Hindlimb muscle (tissue), 1 donor: ENCODE results near the gene PCDH9. TPM values are rescaled to one million over a fixed set of nuclear protein-coding genes. Genes with fewer than 3 reads are reported as not detected.

Source experiments
- DNase-seq: peaks from one replicate; pipeline ENCODE4 v3.0.0-alpha.2; 2013
- polyA plus RNA-seq: library from polyadenylated mRNA; unstranded; fragments of 120-200 nt; gene quantifications from one replicate; pipeline ENCODE4 v1.2.1, GENCODE V29; 2013; ENCODE audit not compliant: insufficient read length

PCDH9 gene
- polyA plus RNA-seq, 1 donor, result 2.0 TPM

DNA sequence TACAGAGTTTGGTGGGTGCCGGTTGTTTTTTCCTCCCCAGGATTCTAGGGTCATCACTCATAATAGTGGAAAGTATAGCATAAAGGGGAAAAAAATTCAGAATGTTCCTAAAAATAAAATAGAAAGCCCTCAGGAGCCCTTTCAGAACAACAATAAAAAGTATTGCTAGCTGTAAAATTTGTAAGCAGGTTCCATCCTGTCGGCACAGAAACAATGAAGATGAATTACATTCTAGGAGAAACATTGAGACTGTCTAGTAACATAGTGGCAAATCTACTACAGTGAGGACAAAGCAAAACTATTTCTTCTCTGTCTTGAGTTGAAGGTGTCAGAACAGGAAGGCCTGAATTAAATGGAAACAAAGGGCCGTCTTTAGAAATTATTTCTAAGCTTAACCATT lies 870.7 kb downstream of the PCDH9 start:
- DNase-seq, result no peak

DNA sequence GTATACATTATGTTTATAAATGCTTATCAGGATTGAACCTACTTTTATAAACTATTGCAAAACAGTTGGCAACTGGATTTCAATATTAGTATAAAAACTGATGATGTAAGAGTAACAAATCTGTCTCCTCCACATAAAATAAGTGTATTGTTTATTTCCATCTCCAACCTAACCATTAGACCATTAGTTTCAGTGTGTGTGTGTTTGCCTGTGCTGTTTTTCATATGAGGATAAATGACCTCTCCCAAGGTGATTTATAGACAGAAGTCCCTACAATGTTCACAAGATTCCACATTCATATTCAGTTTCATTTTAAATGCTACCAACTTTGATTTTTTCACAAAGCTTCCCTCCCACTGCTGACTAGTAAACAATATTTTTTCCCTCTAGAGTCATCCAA lies 871.6 kb downstream of the PCDH9 start:
- no peak for DNase-seq

DNA sequence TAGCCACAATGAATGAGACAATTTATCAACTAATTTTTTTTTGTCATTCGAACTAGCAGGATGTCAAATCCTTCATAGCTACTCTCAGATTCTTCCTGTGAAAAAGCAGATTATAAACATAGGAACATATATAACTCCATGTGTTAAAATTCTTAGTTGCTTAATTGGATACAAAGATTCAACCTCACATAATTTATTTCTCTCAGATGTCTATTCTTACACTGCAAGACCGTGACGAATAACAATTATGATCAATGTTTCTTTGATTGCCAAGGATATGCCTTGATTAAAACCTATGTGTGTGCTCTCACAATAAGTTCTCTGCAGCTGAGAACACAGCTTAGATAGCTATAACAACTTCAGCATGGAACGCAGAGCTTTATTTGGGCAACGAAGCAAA lies 872.7 kb downstream of the PCDH9 start:
- no peak for DNase-seq

DNA sequence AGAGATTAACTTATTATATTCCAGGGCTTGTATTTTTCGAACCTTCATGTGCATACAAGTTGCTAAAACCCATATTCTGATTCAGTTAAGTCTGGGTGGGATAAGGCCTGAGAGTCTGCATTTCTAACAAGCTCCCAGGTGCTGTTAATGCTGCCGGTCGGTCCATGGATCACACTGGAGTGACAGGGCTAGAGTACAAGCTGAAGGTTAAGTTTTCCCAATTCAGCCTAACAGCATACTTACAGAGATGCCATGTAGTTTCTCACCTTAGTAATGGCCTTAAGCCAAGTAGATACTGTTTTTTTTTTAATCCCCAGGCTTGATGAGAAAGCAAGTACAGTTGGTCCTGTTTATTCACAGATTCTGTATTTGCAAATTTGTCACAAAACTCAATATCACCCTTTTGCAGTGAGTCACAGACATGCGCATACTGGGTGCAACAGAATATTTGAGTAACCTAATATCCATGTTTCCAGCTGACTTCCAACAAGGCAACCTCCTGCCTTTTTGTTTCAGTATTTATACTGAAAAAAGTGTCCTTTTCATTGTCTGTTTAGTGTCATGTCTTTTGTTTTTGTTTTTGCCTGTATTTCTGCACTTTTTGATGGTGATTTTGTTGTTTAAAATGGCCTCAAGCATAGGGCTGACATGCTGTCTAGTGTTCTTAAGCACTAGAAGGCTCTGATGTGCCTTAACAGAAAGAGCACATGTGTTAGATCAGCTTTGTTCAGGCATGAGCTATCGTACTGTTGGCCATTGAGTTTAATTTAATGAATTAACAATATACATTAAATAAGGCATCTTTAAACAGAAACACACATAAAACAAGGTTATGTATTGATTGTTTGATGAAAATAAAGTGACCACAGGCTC lies 875.0 kb downstream of the PCDH9 start:
- DNase-seq, result no peak

DNA sequence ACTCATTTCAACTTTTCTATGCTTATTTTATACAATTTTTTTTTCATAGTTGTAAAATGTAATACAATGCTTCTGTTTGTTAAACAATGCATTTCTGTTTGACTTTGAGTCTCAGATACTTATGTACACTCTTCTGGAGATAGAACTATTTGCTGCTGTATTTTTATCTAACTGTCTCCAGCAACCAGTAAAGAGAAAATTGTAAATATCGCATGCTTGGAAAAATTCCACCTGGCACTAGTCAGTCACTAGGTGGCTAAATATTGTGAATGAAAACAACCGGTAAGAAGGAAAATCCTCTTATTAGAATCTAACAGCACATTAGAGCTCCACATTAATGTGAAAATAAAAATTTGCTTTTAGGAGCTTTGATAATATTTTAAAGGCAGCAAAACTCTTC lies 876.5 kb downstream of the PCDH9 start:
- no peak for DNase-seq

DNA sequence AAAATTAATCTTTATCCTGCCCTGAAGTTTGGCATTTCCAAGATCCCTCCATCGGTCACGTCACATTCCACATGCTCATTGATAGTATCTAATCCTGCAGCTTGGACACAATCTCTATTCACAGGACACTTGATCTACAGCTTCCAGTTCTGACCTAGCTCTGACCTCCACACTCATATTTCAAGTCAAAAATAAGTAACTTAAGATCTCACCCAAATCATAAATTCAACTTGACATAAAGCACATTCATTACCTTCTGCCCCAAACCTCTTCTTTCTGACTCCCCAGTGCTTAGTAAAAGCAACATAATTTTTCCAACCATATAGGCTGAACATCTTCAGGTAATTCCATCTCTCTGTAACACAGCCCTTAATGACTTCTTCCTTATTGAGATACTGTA lies 880.2 kb downstream of the PCDH9 start:
- DNase-seq, result no peak

DNA sequence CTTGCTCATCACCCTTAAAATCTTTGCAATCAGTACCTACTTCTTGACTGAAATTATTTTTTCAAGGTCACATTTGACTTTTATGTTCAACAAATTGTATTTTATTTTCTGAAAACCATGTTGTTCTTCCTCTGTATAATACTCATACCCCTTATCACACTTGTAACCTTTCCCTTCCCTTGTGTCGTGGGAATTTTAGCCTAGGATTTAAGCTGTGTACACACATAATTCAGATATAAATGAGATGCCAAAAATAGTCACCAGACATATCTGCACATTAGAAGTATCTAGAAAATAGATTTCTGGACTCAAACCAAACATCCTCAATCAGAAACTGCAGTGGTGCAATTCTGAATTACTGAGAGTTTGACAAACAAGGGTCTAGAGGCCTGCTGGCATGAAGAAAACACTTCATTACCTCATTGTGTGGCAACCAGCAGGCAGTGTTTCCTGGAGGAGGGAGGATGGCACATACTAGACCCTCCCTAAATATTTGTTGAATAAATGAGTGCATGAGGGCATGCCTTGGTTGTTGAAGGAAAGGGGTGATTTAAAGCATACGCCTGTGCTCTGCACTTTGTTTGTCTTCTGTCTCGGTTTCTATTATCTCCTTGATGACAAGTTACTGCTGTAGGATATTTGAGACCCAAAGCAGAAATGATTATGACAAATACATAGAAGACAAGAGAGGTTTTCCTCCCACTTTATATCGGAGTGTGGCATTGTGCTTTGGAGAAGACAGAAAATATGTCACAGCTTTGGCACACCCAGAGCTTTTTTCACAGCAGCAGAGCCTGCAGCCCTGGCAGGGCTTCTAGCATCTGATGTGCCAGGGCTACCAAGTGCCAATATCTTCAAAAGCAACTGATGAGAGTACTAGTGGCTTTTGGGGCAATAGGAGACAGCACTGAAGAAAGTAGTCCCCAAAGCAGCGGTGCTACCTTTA lies 881.1 kb downstream of the PCDH9 start:
- no peak for DNase-seq

DNA sequence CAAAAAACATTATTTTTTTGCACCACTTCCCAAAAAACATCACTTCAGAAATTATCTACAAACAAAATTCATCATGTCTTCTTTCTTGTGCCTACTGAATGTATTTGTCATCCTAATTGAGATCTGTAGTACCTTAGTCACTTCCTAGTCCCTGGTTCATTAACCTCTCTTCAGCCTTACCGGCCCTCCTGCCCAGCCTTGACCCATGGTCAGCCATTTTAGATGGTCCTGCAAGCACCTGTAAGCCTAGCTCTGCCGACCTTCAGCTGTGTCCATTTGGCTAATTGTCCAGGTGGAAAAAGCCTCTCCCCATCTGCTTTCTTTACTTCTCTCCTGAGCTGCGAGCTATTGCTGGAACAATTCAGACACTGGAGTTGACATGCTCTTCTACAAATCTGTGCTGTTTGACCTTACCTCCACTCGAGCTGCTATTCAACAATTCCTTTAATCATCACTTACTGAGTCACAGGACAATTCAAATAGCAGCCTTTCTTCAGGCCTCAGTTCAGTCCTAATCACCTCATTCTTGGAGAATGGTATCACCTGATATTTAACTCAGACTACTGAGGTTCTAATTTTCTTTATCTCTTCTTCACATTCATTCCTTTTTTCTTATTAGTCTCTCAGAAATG lies 882.5 kb downstream of the PCDH9 start:
- no peak for DNase-seq

DNA sequence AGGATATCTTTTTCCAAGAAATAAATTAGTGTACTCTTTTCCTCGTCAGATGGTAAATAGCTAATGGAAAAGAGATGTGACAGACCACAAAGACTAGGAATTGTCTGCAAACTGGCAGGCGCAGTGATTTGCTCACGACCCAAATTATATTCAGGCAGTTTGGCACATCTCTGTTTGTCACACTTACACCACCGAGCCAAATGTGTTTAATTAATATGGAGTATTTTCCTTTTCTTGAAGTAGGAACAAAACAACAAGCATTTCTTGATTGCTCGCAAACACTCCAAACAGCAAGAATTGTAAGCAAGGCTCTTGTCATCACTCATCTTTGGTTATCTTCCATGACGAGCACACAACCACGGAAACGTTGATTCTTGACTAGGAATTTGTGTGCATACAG lies 884.2 kb downstream of the PCDH9 start:
- no peak for DNase-seq

DNA sequence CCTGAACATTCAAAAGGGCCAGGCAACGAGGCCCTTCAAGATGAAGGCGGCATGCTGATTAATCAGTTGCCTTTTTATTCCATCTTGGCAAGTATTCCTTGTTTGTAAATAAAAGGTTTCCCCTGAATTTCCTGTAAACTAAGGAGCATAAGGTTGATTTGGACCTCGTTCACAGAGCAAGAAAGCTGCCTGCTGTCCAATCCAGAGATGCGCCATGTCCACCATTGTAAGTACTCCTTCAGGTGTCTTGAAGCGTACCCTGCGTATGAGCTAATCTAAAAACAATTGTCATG lies 884.7 kb downstream of the PCDH9 start:
- no peak for DNase-seq

DNA sequence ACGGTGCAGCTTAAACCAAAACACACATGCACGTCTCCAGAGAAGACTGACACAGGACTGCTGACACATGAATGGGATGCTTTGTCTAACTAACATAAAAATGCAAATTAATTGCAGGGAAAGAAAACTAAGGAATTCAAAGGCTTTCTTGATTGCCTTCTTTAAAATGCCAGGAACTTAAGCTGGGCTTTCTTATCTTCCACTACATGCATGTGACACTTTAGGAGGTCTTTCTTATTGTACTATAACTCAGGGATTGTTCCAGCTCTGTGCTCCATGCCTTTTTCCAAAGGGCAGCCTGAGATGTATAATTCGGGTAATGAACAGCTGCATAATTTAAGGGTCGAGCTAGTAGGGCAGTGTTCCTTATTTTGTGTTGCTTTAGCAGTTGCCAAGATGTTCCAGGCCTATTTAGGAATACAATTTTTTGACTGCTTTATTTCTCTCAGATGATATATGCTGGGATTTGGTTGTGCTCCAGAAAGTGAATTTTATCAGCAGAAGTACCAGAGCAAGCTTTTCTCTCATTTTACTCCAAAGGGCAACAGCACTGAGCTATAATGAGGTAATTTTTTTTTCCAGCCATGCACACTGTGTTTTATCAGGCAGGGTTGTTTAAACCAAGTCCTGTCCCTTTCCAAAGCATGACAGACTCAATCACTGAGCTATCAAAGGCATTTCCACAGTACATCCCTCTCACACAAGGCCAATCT lies 885.2 kb downstream of the PCDH9 start:
- peak; percentile 24 for DNase-seq

DNA sequence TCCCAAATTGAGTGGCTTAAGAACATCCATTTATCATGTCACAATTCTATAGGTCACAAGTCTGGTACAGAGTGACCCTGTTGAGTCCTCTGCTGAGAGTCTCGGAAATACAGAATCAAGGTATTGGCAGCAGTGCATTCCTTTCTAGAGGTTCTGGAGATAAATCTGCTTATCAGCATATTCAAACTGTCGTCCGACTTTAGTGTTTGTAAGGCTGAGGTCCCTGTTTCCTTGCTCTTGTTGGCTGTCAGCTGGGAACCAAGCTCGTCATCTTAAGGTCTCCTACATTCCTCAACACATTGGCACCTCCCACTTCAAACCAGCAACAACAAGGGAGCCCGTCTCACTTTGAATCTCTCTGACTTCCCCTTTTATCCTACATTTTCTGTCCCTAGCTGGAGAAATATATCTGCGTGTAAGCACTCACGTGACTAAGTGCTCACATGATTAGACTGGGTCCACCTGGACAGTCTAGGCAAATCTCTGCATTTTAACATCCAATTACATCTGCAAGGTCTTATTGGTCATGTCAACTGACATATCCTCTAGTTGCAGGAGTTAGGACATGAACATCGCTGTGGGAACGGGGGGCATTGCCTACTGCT lies 886.8 kb downstream of the PCDH9 start:
- no peak for DNase-seq

DNA sequence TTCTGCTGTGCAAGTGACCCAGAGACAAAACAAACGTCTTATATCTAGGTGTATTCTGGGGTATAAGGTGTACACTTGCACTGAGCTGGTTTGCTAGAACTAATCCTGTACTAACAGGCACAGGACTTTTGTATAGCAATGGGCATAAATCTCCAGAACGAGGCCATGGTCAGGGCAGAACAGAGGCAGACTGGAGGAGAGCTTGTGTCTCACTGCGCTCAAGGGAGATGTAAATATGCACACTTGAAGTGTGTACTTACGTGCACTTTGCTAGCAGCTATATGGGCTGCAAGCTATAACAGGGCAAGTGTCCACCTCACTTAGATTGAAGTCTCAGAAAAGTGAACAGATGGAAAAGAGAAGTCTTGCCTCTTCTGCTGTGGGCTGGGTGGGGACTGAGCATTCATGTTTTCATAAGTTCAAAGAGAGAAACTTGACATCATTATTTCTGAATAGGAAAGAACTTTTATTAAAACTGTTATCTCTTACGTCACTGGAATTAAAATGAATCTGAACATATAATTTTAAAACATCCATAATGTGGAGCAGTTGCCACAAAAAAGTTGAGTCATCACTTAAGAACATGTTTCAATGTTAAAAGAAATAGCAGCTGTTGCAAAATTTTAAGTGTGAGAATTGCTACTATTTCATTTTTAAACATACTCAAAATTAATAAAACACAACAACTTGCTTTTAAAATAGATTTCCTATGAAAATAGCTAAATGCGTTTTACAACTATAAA lies 888.3 kb downstream of the PCDH9 start:
- DNase-seq, result no peak

DNA sequence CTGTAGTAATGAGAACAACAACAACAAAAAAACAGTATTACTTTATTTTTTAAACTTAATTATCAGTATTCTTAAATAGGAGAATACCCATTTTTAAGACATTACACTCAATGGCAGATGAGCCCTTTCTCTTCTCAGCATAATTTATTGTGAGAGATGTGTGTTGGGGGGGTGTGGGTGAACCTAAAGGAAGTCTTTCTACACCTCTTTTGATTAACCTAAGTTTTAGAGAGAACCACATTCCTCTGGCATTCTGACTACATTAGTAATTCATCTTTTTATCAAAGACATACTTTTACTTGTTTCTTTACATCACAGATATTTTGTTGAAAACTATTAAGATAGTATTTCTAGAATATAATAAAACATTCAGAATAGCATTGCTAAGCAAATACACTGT lies 890.9 kb downstream of the PCDH9 start:
- no peak for DNase-seq

DNA sequence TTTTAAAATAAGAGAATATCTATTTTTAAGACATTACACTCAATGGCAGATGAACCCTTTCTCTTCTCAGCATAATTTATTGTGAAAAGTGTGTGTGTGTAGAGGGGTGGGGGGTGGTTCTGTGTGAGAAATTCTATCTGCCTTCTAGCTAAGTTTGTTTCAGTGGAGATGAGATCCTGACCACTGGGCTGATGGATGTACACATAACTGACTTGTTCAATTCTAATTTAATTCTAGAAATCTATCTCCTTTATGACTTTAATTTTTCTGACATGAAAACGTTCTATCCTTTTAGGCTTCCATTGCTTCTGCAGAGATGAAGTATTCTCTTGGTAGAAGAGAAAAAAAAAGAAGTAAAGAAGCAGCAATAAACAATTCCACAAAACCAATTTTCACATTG lies 891.6 kb downstream of the PCDH9 start:
- DNase-seq, result no peak

DNA sequence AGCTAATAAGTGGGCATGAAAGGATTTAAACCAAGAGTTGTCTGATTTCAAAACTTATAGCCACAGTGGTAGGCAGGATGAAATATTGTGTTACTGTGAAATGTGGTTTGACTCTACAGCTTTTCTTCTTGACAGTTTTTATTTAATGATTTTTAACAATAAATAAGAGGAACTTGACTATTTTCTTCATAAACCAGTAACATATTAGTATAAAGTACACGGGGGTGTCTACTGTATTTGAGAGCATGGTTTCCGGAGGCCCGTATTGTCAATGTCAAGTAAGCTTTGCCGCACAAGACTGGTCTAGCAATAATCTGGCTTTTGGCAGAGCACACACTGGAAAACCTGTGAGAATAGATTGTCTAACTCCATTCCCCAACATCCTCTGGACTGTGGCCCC lies 894.5 kb downstream of the PCDH9 start:
- DNase-seq, result no peak

DNA sequence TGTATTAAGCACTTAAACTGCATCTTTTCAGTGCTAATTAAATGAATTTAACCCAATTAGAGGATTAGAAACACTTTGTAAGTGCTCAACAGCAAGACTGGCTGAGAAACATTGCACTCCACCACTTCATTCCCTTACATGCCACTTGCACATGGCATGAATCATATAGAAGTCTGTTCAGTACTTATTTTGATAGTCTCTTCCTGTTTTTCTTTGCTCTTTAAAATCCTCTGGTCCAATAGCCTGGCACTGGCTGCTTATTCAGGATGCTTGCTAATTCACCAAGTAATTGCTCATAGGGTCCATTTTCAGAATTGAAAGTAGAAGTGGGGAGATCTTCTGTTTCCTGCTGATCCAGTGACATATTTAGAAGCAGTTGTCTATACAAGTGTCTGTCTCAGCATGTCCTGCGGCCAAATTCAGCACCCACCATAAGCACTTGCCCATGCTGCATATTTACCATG lies 900.1 kb downstream of the PCDH9 start:
- no peak for DNase-seq

DNA sequence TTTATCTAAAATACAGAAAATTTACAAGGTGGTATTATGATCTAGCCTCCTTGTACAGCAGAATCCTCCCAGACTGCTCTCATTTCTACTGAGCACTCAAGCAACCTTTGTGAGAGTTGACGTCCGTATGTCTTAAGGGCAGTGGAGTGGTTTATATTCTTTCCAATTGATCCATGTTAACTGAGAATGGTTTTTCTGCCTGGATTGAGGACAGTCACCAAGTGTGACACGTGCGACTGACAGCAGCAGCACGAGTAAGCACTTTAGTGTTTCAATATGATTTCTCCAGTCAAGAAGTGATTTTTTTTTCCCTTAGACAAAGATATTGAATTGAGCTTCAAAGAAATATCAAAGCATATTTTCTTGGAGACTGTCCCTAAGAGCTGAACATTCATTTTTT lies 901.7 kb downstream of the PCDH9 start:
- DNase-seq, result no peak

DNA sequence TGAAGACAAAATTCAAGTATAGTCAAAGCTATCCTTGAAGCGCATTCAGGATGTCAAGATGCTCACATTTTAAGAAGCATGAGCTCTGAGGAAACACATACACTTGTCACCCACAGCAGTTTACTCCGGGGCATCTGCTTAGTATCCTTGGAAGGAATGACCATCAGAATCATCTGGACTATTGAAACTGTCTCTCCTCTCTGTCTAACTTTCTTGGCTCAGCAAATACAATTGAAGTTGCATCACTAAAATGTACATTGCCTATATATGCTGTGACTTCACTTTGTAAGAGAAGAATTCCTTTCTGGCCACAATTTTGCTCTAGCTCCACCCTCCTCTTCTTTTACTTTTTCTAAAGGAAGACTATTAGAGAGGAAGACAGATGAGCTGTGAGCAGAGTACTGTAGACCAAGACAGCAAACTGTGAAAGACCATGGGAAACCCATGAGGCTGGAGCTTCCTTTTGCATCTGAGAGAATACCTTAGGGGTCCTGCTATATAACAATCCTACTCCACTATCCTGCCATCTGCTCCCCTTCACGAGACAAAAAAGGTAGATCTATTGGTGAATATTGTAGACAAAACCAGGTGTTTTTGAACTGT lies 906.3 kb downstream of the PCDH9 start:
- DNase-seq, result no peak

DNA sequence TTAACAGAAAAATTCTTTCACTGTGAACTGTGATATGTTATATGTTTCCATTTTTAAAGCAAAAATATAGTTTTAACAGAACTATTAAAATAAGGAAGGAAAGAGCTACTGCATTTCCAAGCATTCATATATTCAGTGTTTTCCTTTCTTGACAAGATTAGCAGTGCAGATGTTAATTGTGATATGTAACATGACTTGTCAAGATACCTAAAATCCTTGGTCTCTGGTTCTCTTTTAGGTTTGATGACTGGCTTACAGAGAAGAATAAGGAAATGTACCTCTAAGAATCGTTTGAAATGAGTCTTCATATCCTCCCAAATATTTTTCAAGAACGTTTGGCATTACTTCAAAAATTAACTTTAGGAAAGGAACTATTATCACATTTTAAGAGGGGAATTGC lies 907.2 kb downstream of the PCDH9 start:
- DNase-seq, result no peak

DNA sequence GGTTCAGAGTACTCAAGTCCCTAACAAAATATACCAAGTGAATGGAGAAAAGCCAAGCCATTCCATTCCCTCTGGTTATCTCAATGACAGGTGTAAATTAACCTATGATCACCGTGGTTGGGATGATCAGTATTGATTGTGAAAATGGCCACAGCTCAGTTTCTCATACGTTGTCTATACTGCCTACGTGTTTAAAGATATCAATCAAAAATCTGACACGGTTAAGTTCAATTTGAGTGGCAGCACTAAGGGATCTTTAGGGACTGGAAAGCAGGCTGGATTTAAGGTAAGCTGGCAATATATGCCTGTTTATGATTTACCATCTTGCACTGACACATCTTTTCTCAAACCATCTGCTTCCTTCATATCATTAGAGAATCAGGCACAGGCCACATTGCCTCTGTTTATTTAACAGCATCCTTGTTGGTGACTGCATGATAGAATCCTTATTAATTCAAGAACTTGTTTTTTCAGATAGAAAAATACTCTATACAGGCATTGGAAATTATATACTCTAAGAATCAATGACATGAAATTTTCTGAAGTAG lies 907.9 kb downstream of the PCDH9 start:
- DNase-seq, result no peak
